Measurements from ENCODE around the gene ANAPC15.
"Not testable (repeated sequence)": the region's sequence is repeated elsewhere in the genome, so short reads cannot be mapped to it uniquely, and the experiment has no call there.

DNA sequence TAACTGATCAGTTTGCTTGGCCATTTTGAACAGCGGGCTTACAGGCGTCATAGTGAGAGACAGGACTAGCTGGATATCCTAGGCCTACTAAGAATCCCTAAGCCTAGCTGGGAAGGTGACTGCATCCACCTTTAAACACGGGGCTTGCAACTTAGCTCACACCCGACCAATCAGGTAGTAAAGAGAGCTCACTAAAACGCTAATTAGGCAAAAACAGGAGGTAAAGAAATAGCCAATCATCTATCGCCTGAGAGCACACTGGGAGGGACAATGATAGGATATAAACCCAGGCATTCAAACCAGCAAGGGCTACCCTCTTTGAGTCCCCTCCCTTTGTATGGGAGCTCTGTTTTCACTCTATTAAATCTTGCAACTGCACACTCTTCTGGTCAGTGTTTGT lies 41.4 kb upstream of the ANAPC15 start:
- TF ChIP-seq, protein P1, sequence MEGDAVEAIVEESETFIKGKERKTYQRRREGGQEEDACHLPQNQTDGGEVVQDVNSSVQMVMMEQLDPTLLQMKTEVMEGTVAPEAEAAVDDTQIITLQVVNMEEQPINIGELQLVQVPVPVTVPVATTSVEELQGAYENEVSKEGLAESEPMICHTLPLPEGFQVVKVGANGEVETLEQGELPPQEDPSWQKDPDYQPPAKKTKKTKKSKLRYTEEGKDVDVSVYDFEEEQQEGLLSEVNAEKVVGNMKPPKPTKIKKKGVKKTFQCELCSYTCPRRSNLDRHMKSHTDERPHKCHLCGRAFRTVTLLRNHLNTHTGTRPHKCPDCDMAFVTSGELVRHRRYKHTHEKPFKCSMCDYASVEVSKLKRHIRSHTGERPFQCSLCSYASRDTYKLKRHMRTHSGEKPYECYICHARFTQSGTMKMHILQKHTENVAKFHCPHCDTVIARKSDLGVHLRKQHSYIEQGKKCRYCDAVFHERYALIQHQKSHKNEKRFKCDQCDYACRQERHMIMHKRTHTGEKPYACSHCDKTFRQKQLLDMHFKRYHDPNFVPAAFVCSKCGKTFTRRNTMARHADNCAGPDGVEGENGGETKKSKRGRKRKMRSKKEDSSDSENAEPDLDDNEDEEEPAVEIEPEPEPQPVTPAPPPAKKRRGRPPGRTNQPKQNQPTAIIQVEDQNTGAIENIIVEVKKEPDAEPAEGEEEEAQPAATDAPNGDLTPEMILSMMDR (IDR thresholded peaks at IDR 0.05): not testable (repeated sequence)
- not testable (repeated sequence) for TF ChIP-seq POLR2AphosphoS5, POLR2A (IDR thresholded peaks at IDR 0.05)
